HG02840 (cell line): ENCODE results near the gene EGFL8.
A peak's percentile ranks its signal among the peaks of the same experiment; 100 is the strongest.
"Not testable (repeated sequence)": the region's sequence is repeated elsewhere in the genome, so short reads cannot be mapped to it uniquely, and the experiment has no call there.

Source experiments
- ATAC-seq: cut with Tn5 transposase; IDR thresholded peaks from one replicate; pipeline ENCODE4 v1.9.1; 2021; ENCODE audit warnings: mild to moderate bottlenecking, moderate library complexity, moderate number of reproducible peaks; ENCODE audit not compliant: unreplicated experiment, low FRiP score

The EGFL8 gene

GRCh38 chr6:32181915-32182529, 17.6 kb downstream of the EGFL8 start:
- ATAC-seq = no peak

GRCh38 chr6:32182555-32182981, 18.2 kb downstream of the EGFL8 start:
- ATAC-seq = no peak

GRCh38 chr6:32183030-32183429, 18.6 kb downstream of the EGFL8 start:
- ATAC-seq = no peak

- ATAC-seq = no peak
Observed at GRCh38 chr6:32183483-32184083, 19.2 kb downstream of the EGFL8 start.

- ATAC-seq = no peak
Observed at GRCh38 chr6:32184084-32184640, 19.8 kb downstream of the EGFL8 start, which contains the start of gene AGER. Gene AGER (minus strand): TSS chr6:32184253. CDS start chr6:32184222, 31 bp downstream.

GRCh38 chr6:32185681-32186131, 21.3 kb downstream of the EGFL8 start:
- ATAC-seq = not testable (repeated sequence)

- not testable (repeated sequence) for ATAC-seq
Observed at GRCh38 chr6:32186151-32186840, 21.9 kb downstream of the EGFL8 start.

GRCh38 chr6:32187009-32187709, 22.8 kb downstream of the EGFL8 start:
- ATAC-seq = no peak

GRCh38 chr6:32187725-32188380, 23.5 kb downstream of the EGFL8 start:
- not testable (repeated sequence) for ATAC-seq

- no peak for ATAC-seq
Observed at GRCh38 chr6:32188381-32189068, 24.1 kb downstream of the EGFL8 start.

- no peak for ATAC-seq
Observed at GRCh38 chr6:32189069-32189741, 24.8 kb downstream of the EGFL8 start.

GRCh38 chr6:32189742-32190053, 25.3 kb downstream of the EGFL8 start:
- no peak for ATAC-seq

- ATAC-seq = peak; percentile 46
Observed at GRCh38 chr6:32190054-32190851, 25.9 kb downstream of the EGFL8 start, which contains the start of gene PBX2. Gene PBX2 (minus strand): TSS chr6:32190202. CDS start chr6:32189915, 287 bp downstream.

- no peak for ATAC-seq
Observed at GRCh38 chr6:32190911-32191677, 26.7 kb downstream of the EGFL8 start.

GRCh38 chr6:32191696-32192607, 27.6 kb downstream of the EGFL8 start:
- no peak for ATAC-seq

GRCh38 chr6:32192608-32193039, 28.2 kb downstream of the EGFL8 start, which contains the start of gene GPSM3:
Gene GPSM3 (minus strand): TSS chr6:32192643. CDS start chr6:32192513, 130 bp downstream.
- ATAC-seq = no peak
